GM20000 (cell line): ENCODE measurements around the gene DPP7.

ENCODE experiments used
- DNase-seq: peaks from one replicate; pipeline ENCODE4 v3.0.0; 2012; ENCODE audit warnings: low spot score
- CTCF ChIP-seq: IDR thresholded peaks from 2 replicates; pipeline ENCODE4 v1.5.1; 2012; ENCODE audit warnings: mild to moderate bottlenecking, control low read depth; ENCODE audit errors: extremely low read depth, missing control alignments

The DPP7 gene

GRCh38 chr9:137109250-137110146 is 5.0 kb downstream of the DPP7 start:
- TF ChIP-seq CTCF, result no peak
- no peak for DNase-seq

- DNase-seq, result no peak
- no peak for TF ChIP-seq CTCF
These were observed 5.8 kb downstream of the DPP7 start for GRCh38 chr9:137108608-137109249.

GRCh38 chr9:137107982-137108381 is 6.6 kb downstream of the DPP7 start:
- DNase-seq, result peak; percentile 28
- no peak for TF ChIP-seq CTCF

- no peak for TF ChIP-seq CTCF
- no peak for DNase-seq
These were observed 7.1 kb downstream of the DPP7 start for GRCh38 chr9:137107312-137107921.

- DNase-seq, result no peak
- no peak for TF ChIP-seq CTCF
These were observed 7.8 kb downstream of the DPP7 start for GRCh38 chr9:137106662-137107250.

- TF ChIP-seq CTCF, result no peak
- DNase-seq, result no peak
These were observed 8.5 kb downstream of the DPP7 start for GRCh38 chr9:137105814-137106661.
